ENCODE results near the gene CENPO. TPM values are rescaled to one million over a fixed set of nuclear protein-coding genes. Genes with fewer than 3 reads are reported as not detected.
A peak's percentile ranks its signal among the peaks of the same experiment; 100 is the strongest.

The CENPO gene
- polyA plus RNA-seq, 3 donors: 1.6 to 2.6 (median 2.3) TPM

DNA sequence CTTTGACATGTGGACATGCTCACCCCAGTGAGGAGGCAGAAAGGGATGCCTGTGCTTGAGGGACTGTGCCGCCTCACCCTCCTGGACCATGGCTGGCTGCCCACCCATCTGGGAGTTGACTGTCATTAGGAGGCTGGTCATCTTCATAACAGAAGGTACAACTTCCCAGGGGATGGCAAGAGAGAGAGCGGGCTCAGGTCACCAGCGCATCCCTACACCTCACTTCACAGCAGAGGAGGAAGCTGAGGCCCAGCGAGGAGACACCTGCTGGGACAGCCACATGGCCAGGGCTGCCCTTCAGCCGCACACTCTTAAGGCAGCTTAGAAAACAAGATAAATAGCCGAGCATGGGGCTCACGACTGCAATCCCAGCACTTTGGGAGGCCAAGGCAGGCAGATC is 67.4 kb downstream of the CENPO start:
- TF ChIP-seq, protein P1, sequence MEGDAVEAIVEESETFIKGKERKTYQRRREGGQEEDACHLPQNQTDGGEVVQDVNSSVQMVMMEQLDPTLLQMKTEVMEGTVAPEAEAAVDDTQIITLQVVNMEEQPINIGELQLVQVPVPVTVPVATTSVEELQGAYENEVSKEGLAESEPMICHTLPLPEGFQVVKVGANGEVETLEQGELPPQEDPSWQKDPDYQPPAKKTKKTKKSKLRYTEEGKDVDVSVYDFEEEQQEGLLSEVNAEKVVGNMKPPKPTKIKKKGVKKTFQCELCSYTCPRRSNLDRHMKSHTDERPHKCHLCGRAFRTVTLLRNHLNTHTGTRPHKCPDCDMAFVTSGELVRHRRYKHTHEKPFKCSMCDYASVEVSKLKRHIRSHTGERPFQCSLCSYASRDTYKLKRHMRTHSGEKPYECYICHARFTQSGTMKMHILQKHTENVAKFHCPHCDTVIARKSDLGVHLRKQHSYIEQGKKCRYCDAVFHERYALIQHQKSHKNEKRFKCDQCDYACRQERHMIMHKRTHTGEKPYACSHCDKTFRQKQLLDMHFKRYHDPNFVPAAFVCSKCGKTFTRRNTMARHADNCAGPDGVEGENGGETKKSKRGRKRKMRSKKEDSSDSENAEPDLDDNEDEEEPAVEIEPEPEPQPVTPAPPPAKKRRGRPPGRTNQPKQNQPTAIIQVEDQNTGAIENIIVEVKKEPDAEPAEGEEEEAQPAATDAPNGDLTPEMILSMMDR (IDR thresholded peaks at IDR 0.05): no peak
- peaks cover 0 to 5% (median 0%) of the 10 kb centered on the region in 3 donors for H3K27me3 Mint-ChIP-seq (ENCODE audit: low read depth in 3 of 3)
- H3K36me3 ChIP-seq (replicated peaks in 1 of 2; ENCODE audit: control insufficient read depth in 1 of 2, insufficient read depth in 2 of 2, low read length in 2 of 2): no peaks in the 10 kb centered on the region
- no peaks in the 10 kb centered on the region for H3K27me3 ChIP-seq (ENCODE audit: control insufficient read depth in 2 of 2, insufficient read depth in 2 of 2, low read length in 2 of 2)
- no peak overlapping the region for H3K4me2 ChIP-seq (replicated peaks; ENCODE audit: extremely low read depth, low read length, poor library complexity, severe bottlenecking)
- no peaks in the 10 kb centered on the region for H3K4me1 Mint-ChIP-seq
- intact Hi-C loops (cut with micrococcal nuclease): no loop called here
- H3K36me3 Mint-ChIP-seq: peaks cover 13 to 20% of the 10 kb centered on the region in 2 donors
- no peak overlapping the region for H3K9ac ChIP-seq (ENCODE audit: insufficient read depth, low read length, poor library complexity, severe bottlenecking)
- 91% methylated on average over 6 of the region's 7 CpGs for WGBS (ENCODE audit: insufficient coverage)
- H3K9me3 ChIP-seq (replicated peaks in 1 of 2; ENCODE audit: control insufficient read depth in 1 of 2, insufficient read depth in 1 of 2, low read length in 2 of 2): no peaks in the 10 kb centered on the region
- no peaks in the 10 kb centered on the region for H3K79me2 ChIP-seq (ENCODE audit: insufficient read depth, low read length)
- no peaks in the 10 kb centered on the region for H4K20me1 ChIP-seq (ENCODE audit: insufficient read depth, low read length)
- H3K27ac Mint-ChIP-seq: peak overlapping the region in 1 of 7 donors; percentile 35
- H2AFZ ChIP-seq (ENCODE audit: insufficient read depth, low read depth, low read length, poor library complexity, severe bottlenecking): no peak overlapping the region
- no peaks in the 10 kb centered on the region for H3K4me1 ChIP-seq (ENCODE audit: control insufficient read depth in 1 of 2, insufficient read depth in 2 of 2, low read length in 2 of 2)
- H3K27ac ChIP-seq (ENCODE audit: low read depth in 1 of 2, low read length in 2 of 2): no peak overlapping the region
- H3K9me3 Mint-ChIP-seq: no peaks in the 10 kb centered on the region
- H3K4me3 Mint-ChIP-seq: no peak overlapping the region
- DNase-seq: no peak
- H3K4me3 ChIP-seq (replicated peaks in 1 of 3; ENCODE audit: low read depth in 2 of 3, low read length in 3 of 3): no peak overlapping the region

DNA sequence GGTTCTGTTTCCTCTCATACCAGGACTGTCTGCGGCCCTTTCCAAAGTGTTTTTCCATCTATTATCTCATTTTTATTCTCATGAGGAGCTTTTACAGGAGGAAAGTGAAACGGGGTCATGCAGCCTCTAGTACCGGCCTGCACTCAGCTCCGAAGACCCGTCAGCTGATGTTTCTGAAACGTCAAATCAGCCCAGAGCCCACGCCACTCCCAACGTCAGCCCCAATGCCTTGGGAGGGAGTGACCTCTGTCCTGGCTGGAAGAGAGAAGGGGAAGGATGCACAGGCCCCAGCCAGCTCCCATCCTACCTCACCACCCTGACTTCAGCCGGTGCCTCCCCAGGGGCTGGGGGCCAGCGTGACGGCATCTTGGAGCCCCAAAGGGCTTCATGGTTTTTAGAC is 68.3 kb downstream of the CENPO start:
- H3K27ac Mint-ChIP-seq: no peak overlapping the region
- no peaks in the 10 kb centered on the region for H3K4me1 Mint-ChIP-seq
- no peak overlapping the region for H3K4me3 Mint-ChIP-seq
- WGBS (ENCODE audit: insufficient coverage): 100% methylated on average over 4 of the region's 11 CpGs
- H3K4me2 ChIP-seq (replicated peaks; ENCODE audit: extremely low read depth, low read length, poor library complexity, severe bottlenecking): no peak overlapping the region
- no peak overlapping the region for H3K4me3 ChIP-seq (replicated peaks in 1 of 3; ENCODE audit: low read depth in 2 of 3, low read length in 3 of 3)
- H3K27me3 Mint-ChIP-seq (ENCODE audit: low read depth in 3 of 3): peaks cover 0 to 4% (median 0%) of the 10 kb centered on the region in 3 donors
- H3K9me3 ChIP-seq (replicated peaks in 1 of 2; ENCODE audit: control insufficient read depth in 1 of 2, insufficient read depth in 1 of 2, low read length in 2 of 2): no peaks in the 10 kb centered on the region
- intact Hi-C loops (cut with micrococcal nuclease): no loop called here
- no peak overlapping the region for H3K9ac ChIP-seq (ENCODE audit: insufficient read depth, low read length, poor library complexity, severe bottlenecking)
- TF ChIP-seq, protein P1 (IDR thresholded peaks at IDR 0.05): no peak
- DNase-seq: no peak
- H3K27me3 ChIP-seq (ENCODE audit: control insufficient read depth in 2 of 2, insufficient read depth in 2 of 2, low read length in 2 of 2): no peaks in the 10 kb centered on the region
- H3K9me3 Mint-ChIP-seq: no peaks in the 10 kb centered on the region
- no peak overlapping the region for H3K27ac ChIP-seq (ENCODE audit: low read depth in 1 of 2, low read length in 2 of 2)
- H3K36me3 Mint-ChIP-seq: peaks cover 13% of the 10 kb centered on the region in 2 donors
- H3K36me3 ChIP-seq (replicated peaks in 1 of 2; ENCODE audit: control insufficient read depth in 1 of 2, insufficient read depth in 2 of 2, low read length in 2 of 2): no peaks in the 10 kb centered on the region
- no peaks in the 10 kb centered on the region for H4K20me1 ChIP-seq (ENCODE audit: insufficient read depth, low read length)
- H3K4me1 ChIP-seq (ENCODE audit: control insufficient read depth in 1 of 2, insufficient read depth in 2 of 2, low read length in 2 of 2): no peaks in the 10 kb centered on the region
- H3K79me2 ChIP-seq (ENCODE audit: insufficient read depth, low read length): no peaks in the 10 kb centered on the region
- no peak overlapping the region for H2AFZ ChIP-seq (ENCODE audit: insufficient read depth, low read depth, low read length, poor library complexity, severe bottlenecking)
